ENCODE results near the gene SLC47A2.

GRCh38 chr17:19709841-19710240 is 6.5 kb downstream of the SLC47A2 start:
- TF ChIP-seq, protein P1, sequence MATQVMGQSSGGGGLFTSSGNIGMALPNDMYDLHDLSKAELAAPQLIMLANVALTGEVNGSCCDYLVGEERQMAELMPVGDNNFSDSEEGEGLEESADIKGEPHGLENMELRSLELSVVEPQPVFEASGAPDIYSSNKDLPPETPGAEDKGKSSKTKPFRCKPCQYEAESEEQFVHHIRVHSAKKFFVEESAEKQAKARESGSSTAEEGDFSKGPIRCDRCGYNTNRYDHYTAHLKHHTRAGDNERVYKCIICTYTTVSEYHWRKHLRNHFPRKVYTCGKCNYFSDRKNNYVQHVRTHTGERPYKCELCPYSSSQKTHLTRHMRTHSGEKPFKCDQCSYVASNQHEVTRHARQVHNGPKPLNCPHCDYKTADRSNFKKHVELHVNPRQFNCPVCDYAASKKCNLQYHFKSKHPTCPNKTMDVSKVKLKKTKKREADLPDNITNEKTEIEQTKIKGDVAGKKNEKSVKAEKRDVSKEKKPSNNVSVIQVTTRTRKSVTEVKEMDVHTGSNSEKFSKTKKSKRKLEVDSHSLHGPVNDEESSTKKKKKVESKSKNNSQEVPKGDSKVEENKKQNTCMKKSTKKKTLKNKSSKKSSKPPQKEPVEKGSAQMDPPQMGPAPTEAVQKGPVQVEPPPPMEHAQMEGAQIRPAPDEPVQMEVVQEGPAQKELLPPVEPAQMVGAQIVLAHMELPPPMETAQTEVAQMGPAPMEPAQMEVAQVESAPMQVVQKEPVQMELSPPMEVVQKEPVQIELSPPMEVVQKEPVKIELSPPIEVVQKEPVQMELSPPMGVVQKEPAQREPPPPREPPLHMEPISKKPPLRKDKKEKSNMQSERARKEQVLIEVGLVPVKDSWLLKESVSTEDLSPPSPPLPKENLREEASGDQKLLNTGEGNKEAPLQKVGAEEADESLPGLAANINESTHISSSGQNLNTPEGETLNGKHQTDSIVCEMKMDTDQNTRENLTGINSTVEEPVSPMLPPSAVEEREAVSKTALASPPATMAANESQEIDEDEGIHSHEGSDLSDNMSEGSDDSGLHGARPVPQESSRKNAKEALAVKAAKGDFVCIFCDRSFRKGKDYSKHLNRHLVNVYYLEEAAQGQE (IDR thresholded peaks at IDR 0.05; ENCODE audit: low read depth): no peak
- TF ChIP-seq EP300 (IDR thresholded peaks at IDR 0.05; ENCODE audit: borderline replicate concordance): no peak
- TF ChIP-seq, protein P2, sequence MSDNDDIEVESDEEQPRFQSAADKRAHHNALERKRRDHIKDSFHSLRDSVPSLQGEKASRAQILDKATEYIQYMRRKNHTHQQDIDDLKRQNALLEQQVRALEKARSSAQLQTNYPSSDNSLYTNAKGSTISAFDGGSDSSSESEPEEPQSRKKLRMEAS (IDR thresholded peaks at IDR 0.05): no peak
- TF ChIP-seq CEBPB (IDR thresholded peaks at IDR 0.05): no peak
- TF ChIP-seq TCF12 (IDR thresholded peaks at IDR 0.05; ENCODE audit: low read depth): no peak
- no peak for TF ChIP-seq USF1 (IDR thresholded peaks at IDR 0.05)
